ENCODE data around the gene EIF2B5. TPM values are rescaled to one million over a fixed set of nuclear protein-coding genes. Genes with fewer than 3 reads are reported as not detected.
"Not testable (repeated sequence)": the region's sequence is repeated elsewhere in the genome, so short reads cannot be mapped to it uniquely, and the experiment has no call there.

EIF2B5 gene
- total RNA-seq, 4 donors from 2014 or later, result 28.8 to 51.0 (median 36.5) TPM

DNA sequence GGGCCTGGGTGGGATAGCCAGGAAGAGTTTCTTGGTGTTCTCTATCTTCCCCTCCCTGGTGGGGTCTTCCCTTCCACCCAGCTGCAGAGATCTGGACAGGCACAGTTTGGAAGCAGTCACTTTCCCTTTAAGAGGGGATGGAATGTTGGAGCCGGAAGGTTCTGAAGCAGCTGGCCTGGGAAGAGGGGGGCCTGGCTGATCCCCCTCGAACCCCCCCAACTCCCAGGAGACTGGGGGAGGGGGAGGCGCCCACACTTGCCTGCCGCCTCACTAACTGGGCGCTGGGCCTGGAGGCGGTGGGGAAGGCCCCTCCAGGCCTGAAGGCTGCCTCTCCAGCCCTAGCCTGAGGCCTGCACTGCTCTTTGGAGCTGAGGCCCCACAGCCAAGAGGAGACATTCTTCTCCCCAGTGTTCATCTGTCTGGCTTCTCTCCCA is 21.4 kb downstream of the EIF2B5 start:
- no peak for DNase-seq (ENCODE audit: low spot score in 2 of 2)
- Histone ChIP-seq H3K4me1 (peaks cover 0 to 67% (median 36%) of the 10 kb centered on the region in 4 donors), H3K9me3 (no peaks in the 10 kb centered on the region), H3K36me3 (no peaks in the 10 kb centered on the region), H3K27me3 (no peaks in the 10 kb centered on the region), H3K27ac (peak overlapping the region; percentile 68 to 96 (median 92)), H3K4me3 (peak overlapping the region; percentile 70 to 93 (median 86))
- TF ChIP-seq EP300 (IDR thresholded peaks at IDR 0.05), result peak in 1 of 2 donors; percentile 52
- no peak for TF ChIP-seq POLR2A (IDR thresholded peaks at IDR 0.05)
- 0% methylated on average over 3 to 4 of the region's 6 CpGs for WGBS, 2 donors

GRCh38 chr3:184157206-184157605 is 22.0 kb downstream of the EIF2B5 start:
- peaks cover 0 to 74% (median 37%) of the 10 kb centered on the region in 4 donors for H3K4me1 ChIP-seq
- H3K27me3 ChIP-seq, result no peaks in the 10 kb centered on the region
- no peaks in the 10 kb centered on the region for H3K9me3 ChIP-seq
- H3K36me3 ChIP-seq, result no peaks in the 10 kb centered on the region
- peak overlapping the region; percentile 70 to 93 (median 86) for H3K4me3 ChIP-seq
- TF ChIP-seq EP300 (IDR thresholded peaks at IDR 0.05) (no peak), POLR2A (IDR thresholded peaks at IDR 0.05) (no peak)
- TF ChIP-seq, protein P1, sequence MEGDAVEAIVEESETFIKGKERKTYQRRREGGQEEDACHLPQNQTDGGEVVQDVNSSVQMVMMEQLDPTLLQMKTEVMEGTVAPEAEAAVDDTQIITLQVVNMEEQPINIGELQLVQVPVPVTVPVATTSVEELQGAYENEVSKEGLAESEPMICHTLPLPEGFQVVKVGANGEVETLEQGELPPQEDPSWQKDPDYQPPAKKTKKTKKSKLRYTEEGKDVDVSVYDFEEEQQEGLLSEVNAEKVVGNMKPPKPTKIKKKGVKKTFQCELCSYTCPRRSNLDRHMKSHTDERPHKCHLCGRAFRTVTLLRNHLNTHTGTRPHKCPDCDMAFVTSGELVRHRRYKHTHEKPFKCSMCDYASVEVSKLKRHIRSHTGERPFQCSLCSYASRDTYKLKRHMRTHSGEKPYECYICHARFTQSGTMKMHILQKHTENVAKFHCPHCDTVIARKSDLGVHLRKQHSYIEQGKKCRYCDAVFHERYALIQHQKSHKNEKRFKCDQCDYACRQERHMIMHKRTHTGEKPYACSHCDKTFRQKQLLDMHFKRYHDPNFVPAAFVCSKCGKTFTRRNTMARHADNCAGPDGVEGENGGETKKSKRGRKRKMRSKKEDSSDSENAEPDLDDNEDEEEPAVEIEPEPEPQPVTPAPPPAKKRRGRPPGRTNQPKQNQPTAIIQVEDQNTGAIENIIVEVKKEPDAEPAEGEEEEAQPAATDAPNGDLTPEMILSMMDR (IDR thresholded peaks at IDR 0.05), result no peak
- DNase-seq (ENCODE audit: low spot score in 2 of 2), result no peak
- H3K27ac ChIP-seq, result peak overlapping the region; percentile 68 to 96 (median 92)

DNA sequence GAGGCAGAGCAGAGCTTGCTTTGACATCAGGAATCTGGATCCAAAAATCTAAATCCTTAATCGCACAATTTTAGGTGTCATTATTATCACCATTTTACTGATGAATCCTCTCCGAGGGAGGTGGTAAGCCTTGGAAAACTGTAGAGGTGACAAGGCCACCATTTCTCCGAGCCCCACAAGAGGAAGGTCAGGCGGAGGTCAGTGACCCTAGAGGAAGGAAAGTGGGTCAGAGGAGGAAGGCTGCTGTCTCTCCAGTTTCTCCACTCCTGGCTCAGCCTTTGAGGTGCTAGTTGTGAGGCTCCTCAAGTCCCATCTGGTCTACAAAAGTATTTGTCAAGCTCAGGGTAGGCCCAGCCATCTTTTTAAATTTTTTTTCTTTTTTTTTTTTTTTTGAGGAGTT is 23.2 kb downstream of the EIF2B5 start:
- WGBS, 2 donors, result 60 to 62% methylated on average over 4 of the region's 4 CpGs
- Histone ChIP-seq H3K36me3 (no peaks in the 10 kb centered on the region), H3K27ac (peak overlapping the region in 2 of 4 donors; percentile 92 to 96), H3K27me3 (no peaks in the 10 kb centered on the region), H3K4me1 (peaks cover 0 to 84% (median 39%) of the 10 kb centered on the region in 4 donors), H3K9me3 (no peaks in the 10 kb centered on the region), H3K4me3 (no peak overlapping the region)
- TF ChIP-seq EP300 (IDR thresholded peaks at IDR 0.05) (no peak), POLR2A (IDR thresholded peaks at IDR 0.05) (no peak)
- TF ChIP-seq, protein P1 (IDR thresholded peaks at IDR 0.05), result no peak
- no peak for DNase-seq (ENCODE audit: low spot score in 2 of 2)

DNA sequence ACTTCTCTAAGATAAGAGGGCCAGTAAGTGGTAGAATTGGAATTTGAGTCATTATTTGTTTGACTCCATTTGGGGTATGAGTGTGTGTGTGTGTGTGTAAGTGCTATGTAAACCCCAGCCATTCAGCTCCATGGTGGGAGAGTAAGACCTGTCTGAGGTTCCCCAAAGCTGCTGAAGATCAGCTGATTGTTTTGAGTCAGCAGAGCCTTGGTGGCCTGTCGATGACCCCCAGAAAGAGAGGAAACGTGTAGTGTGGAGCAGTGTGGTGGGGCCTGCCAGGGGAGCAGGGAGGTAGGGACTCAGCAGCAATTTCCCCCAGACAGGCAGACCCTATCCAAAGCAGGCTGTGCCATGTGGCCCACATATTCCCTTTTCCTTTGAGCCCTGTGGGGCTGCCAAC is 25.3 kb downstream of the EIF2B5 start:
- Histone ChIP-seq H3K9me3 (no peaks in the 10 kb centered on the region), H3K27ac (peak overlapping the region in 3 of 4 donors; percentile 43 to 78 (median 75)), H3K27me3 (no peaks in the 10 kb centered on the region), H3K36me3 (peaks cover 0 to 20% (median 14%) of the 10 kb centered on the region in 3 donors), H3K4me3 (no peak overlapping the region), H3K4me1 (peaks cover 0 to 76% (median 39%) of the 10 kb centered on the region in 4 donors)
- WGBS, 2 donors, result 15 to 23% methylated on average over 2 of the region's 2 CpGs
- TF ChIP-seq EP300 (IDR thresholded peaks at IDR 0.05), result no peak
- TF ChIP-seq, protein P1 (IDR thresholded peaks at IDR 0.05), result no peak
- TF ChIP-seq POLR2A (IDR thresholded peaks at IDR 0.05), result no peak
- no peak for DNase-seq (ENCODE audit: low spot score in 2 of 2)

GRCh38 chr3:184162571-184163070 is 27.5 kb downstream of the EIF2B5 start:
- H3K9me3 ChIP-seq; H3K27me3 ChIP-seq; DNase-seq (ENCODE audit: low spot score in 2 of 2); H3K4me3 ChIP-seq: not testable (repeated sequence)
- peaks cover 0 to 42% (median 25%) of the 10 kb centered on the region in 3 donors for H3K36me3 ChIP-seq
- peaks cover 0 to 64% (median 29%) of the 10 kb centered on the region in 4 donors for H3K4me1 ChIP-seq
- 58 to 71% methylated on average over 8 of the region's 8 CpGs for WGBS, 2 donors
- H3K27ac ChIP-seq, result peak overlapping the region in 2 of 4 donors; percentile 18 to 20

DNA sequence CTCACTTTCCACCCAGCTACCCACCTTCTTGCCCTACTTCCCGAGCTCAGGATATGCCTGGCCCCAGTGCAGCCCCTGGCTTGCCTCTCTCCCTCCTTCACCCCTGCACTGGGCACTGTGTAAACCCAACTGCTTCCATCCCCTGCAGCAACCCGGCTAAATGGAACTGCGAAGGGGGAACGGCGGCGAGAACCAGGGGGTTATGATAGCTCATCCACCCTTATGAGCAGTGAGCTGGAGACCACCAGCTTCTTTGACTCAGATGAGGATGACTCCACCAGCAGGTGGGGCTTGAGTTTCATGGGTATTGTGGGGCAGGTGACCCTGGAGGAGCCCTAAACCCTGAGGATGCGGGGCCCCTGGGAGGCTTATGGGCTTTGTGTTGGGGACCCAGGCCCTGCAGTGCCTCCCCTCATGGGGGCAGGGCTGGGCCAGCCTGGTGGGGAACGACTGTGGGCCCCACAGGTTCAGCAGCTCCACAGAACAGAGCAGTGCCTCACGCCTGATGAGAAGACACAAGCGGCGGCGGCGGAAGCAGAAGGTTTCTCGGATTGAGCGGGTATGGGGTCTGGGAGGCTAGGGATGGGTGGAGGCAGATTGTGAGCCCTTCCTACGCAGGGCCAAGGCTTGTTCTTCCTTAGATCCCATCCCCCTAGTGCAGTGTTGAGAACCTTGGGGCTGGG is 29.6 kb downstream of the EIF2B5 start:
- peaks cover 0 to 42% (median 18%) of the 10 kb centered on the region in 4 donors for H3K4me1 ChIP-seq

More for the DNA sequence above, 29.6 kb downstream of the EIF2B5 start:
- no peak for TF ChIP-seq EP300 (IDR thresholded peaks at IDR 0.05)
- TF ChIP-seq POLR2A (IDR thresholded peaks at IDR 0.05), result no peak
- TF ChIP-seq, protein P1 (IDR thresholded peaks at IDR 0.05), result no peak
- Histone ChIP-seq H3K27ac (no peak overlapping the region), H3K9me3 (no peaks in the 10 kb centered on the region), H3K4me3 (no peak overlapping the region), H3K27me3 (no peaks in the 10 kb centered on the region), H3K36me3 (peaks cover 0 to 64% (median 25%) of the 10 kb centered on the region in 3 donors)
- 91% methylated on average over 16 of the region's 16 CpGs for WGBS, 2 donors
- DNase-seq (ENCODE audit: low spot score in 2 of 2), result no peak
